ENCODE results near the gene AGAP2. TPM values are rescaled to one million over a fixed set of nuclear protein-coding genes. Genes with fewer than 3 reads are reported as not detected.

AGAP2 gene
- total and polyA plus RNA-seq, 9 of the 15 experiments (the other 6 are each of a cell fraction or from before 2014, with no cell fraction given): 0.04 to 0.77 (median 0.28) TPM; not detected in 1

- intact Hi-C loops (cut with micrococcal nuclease): no loop called here
- no peaks in the 10 kb centered on the region for H3K79me2 ChIP-seq (ENCODE audit: control insufficient read depth, insufficient read depth, low read length)
- H2AFZ ChIP-seq (ENCODE audit: low read depth, low read length): 0 out of 2 replicates have a peak overlapping the region, but pooled peaks have one; percentile 2
- H3K4me1 ChIP-seq (replicated peaks in 1 of 2; ENCODE audit: control insufficient read depth in 2 of 2, insufficient read depth in 2 of 2, low read length in 2 of 2): peaks cover 0 to 3% of the 10 kb centered on the region in 2 experiments; a peak in 1 of 5 replicates
- no peak overlapping the region for H3K9ac ChIP-seq (ENCODE audit: insufficient read depth in 1 of 2, low read depth in 2 of 2, low read length in 2 of 2)
- in situ Hi-C loops (cut with MboI): no loop called here
- WGBS (ENCODE audit: insufficient coverage, low coverage, missing lambda C conversion rate): 50% methylated on average over 4 of the region's 4 CpGs
- no peak for ATAC-seq
- no peak overlapping the region for H3K4me3 ChIP-seq
- no peaks in the 10 kb centered on the region for H3K36me3 ChIP-seq (ENCODE audit: control insufficient read depth, insufficient read depth, low read length)
- no peak for DNase-seq (ENCODE audit: extremely low read depth in 1 of 4, low spot score in 3 of 4)
- H4K20me1 ChIP-seq (replicated peaks; ENCODE audit: control insufficient read depth, insufficient read depth, low read length): no peaks in the 10 kb centered on the region
- no peak overlapping the region for H3K4me2 ChIP-seq (ENCODE audit: insufficient read depth, low read length)
- no peak for FAIRE-seq
- no peak overlapping the region for H3K27ac ChIP-seq (ENCODE audit: extremely low read depth, low read depth, low read length)
- ChIA-PET POLR2A (no interaction called here), CTCF (ENCODE audit: low intra/inter-chr PET ratio) (no interaction called here)
- H3K9me3 ChIP-seq (replicated peaks; ENCODE audit: control insufficient read depth, insufficient read depth, low read depth, low read length): no peaks in the 10 kb centered on the region
- no peaks in the 10 kb centered on the region for H3K27me3 ChIP-seq (ENCODE audit: control insufficient read depth in 2 of 2, insufficient read depth in 2 of 2, low read length in 2 of 2)
- no peaks in the 10 kb centered on the region for H3K9me1 ChIP-seq (ENCODE audit: control insufficient read depth, insufficient read depth, low read length)
- no TSS peak for BruUV-seq (replicated peaks)
- TF ChIP-seq KLF1 (tag; IDR thresholded peaks at IDR 0.05): no peak
- TF ChIP-seq SIN3B (IDR thresholded peaks at IDR 0.05; ENCODE audit: low read depth): no peak
- TF ChIP-seq CREM (IDR thresholded peaks at IDR 0.05; ENCODE audit: low read depth): no peak
- no peak for TF ChIP-seq NUFIP1 (IDR thresholded peaks at IDR 0.05; ENCODE audit: partially characterized antibody)
- TF ChIP-seq YY1 (IDR thresholded peaks at IDR 0.05; ENCODE audit: borderline replicate concordance in 1 of 3, control insufficient read depth in 1 of 3, extremely low read depth in 1 of 3, insufficient read depth in 3 of 3, insufficient read length in 1 of 3, insufficient replicate concordance in 2 of 3, low read depth in 1 of 3, low read length in 2 of 3): no peak
- no peak for TF ChIP-seq MLX (CRISPR knock-in tag; conservative IDR thresholded peaks at IDR 0.05)
- TF ChIP-seq ATF7 (IDR thresholded peaks at IDR 0.05): no peak
- no peak for TF ChIP-seq FOXK2 (conservative IDR thresholded peaks at IDR 0.05 in 1 of 2, IDR thresholded peaks at IDR 0.05 in 1 of 2; ENCODE audit: low read depth in 2 of 2)
- no peak for TF ChIP-seq ZNF217 (CRISPR knock-in tag; IDR thresholded peaks at IDR 0.05)
- no peak for TF ChIP-seq GTF2A2 (tag; IDR thresholded peaks at IDR 0.05)
- no peak for TF ChIP-seq MBD1 (CRISPR knock-in tag; IDR thresholded peaks at IDR 0.05)
- no peak for TF ChIP-seq POLR2AphosphoS2 (IDR thresholded peaks at IDR 0.05; ENCODE audit: low read length)
These were observed 50.7 kb downstream of the AGAP2 start for GRCh38 chr12:57687862-57688261.
